ENCODE data around the gene FAM174C. TPM values are rescaled to one million over a fixed set of nuclear protein-coding genes. Genes with fewer than 3 reads are reported as not detected.

FAM174C gene
- total and polyA plus RNA-seq, 10 of the 15 experiments (the other 5 are each of a cell fraction or from before 2014, with no cell fraction given): 0.89 to 94.6 (median 43.6) TPM

DNA sequence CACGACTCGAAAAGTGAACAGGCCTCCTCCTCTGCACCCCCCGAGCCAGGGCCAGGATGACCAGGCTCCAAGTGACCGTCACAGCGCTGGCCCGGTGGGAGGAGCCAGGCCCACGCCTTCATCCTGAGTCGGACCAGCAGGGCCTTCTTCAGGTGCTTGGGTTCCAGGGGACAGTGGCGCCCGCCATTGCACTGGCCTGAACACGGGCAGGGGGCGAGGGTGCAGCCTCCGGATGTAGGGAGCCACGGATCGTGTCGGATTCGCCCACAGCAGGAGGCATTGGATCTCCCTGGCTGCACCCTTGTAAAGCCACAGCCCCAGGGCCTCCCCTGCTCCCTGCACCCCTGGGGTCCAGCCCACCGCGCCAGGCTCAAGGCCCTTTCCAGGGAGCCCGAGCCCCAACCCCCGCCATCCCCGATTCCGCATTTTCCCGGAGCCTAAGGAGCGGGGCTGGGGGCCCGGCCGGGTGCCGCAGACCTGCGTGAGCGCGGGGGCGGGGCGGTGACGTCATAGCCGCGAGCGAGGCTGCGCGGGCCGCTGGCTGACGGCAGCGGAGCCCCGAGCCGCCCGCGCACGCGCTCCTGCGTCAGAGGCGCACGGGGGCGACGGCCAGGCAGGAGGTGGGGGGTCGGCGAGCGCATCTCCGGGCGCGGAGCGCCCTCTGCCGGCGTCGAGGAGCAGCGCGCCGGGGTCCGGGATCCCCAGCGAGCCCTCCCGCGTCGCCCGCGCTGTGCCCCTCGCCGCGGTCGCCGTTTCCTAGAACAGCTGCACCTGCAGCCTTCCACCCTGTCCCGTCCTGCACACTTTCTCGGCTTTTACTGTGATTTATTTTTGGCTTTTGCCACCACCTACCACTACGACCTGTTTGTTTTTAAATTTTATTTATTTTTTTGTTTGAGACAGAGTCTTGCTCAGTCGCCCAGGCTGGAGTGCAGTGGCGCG, 35.3 kb upstream of the FAM174C start (continued):
- TF ChIP-seq SMARCA5 (IDR thresholded peaks at IDR 0.05) (peak; percentile 86; the same call in 1 of the 2 replicates), NR2C1 (IDR thresholded peaks at IDR 0.05) (peak; percentile 45; the same call in 1 of the 2 replicates), IKZF1 (conservative IDR thresholded peaks at IDR 0.05) (peak; percentile 97), RAD21 (IDR thresholded peaks at IDR 0.05; ENCODE audit: insufficient read depth, low read depth, low read length) (peak; percentile 77), EGR1 (IDR thresholded peaks at IDR 0.05; ENCODE audit: borderline replicate concordance in 1 of 2, low read depth in 2 of 2, low read length in 2 of 2) (peak; percentile 53 to 96), MYC (IDR thresholded peaks at IDR 0.05; ENCODE audit: insufficient read depth, insufficient read length, insufficient replicate concordance, low read length, severe bottlenecking) (no peak), MXI1 (IDR thresholded peaks at IDR 0.05; ENCODE audit: low read depth, low read length) (no peak; the same call in 1 of the 2 replicates), STAT3 (IDR thresholded peaks at IDR 0.05; ENCODE audit: low read depth, low read length) (no peak), ESRRA (IDR thresholded peaks at IDR 0.05; ENCODE audit: low read length) (peak; percentile 86; the same call in 1 of the 2 replicates), NBN (IDR thresholded peaks at IDR 0.05) (no peak), CREB1 (IDR thresholded peaks at IDR 0.05; ENCODE audit: low read depth) (peak; percentile 95), ETV6 (conservative IDR thresholded peaks at IDR 0.05 in 1 of 2, IDR thresholded peaks at IDR 0.05 in 1 of 2; ENCODE audit: borderline replicate concordance in 1 of 2, low read depth in 1 of 2) (no peak), HCFC1 (IDR thresholded peaks at IDR 0.05; ENCODE audit: low read length) (peak; percentile 42), NRF1 (conservative IDR thresholded peaks at IDR 0.05; ENCODE audit: low read depth, low read length) (peak; percentile 82), SMC3 (IDR thresholded peaks at IDR 0.05; ENCODE audit: borderline replicate concordance, low read length) (peak; percentile 55), ATF7 (IDR thresholded peaks at IDR 0.05; ENCODE audit: low read depth) (peak; percentile 73), ZNF24 (IDR thresholded peaks at IDR 0.05) (0 out of 2 replicates have a peak, but pooled peaks have one; percentile 58), DPF2 (IDR thresholded peaks at IDR 0.05) (peak; percentile 93), PAX5 (IDR thresholded peaks at IDR 0.05; ENCODE audit: borderline replicate concordance, low read depth, low read length) (peak; percentile 47; the same call in 1 of the 2 replicates), MTA2 (IDR thresholded peaks at IDR 0.05; ENCODE audit: low read depth) (no peak)
- TF ChIP-seq, protein P1, sequence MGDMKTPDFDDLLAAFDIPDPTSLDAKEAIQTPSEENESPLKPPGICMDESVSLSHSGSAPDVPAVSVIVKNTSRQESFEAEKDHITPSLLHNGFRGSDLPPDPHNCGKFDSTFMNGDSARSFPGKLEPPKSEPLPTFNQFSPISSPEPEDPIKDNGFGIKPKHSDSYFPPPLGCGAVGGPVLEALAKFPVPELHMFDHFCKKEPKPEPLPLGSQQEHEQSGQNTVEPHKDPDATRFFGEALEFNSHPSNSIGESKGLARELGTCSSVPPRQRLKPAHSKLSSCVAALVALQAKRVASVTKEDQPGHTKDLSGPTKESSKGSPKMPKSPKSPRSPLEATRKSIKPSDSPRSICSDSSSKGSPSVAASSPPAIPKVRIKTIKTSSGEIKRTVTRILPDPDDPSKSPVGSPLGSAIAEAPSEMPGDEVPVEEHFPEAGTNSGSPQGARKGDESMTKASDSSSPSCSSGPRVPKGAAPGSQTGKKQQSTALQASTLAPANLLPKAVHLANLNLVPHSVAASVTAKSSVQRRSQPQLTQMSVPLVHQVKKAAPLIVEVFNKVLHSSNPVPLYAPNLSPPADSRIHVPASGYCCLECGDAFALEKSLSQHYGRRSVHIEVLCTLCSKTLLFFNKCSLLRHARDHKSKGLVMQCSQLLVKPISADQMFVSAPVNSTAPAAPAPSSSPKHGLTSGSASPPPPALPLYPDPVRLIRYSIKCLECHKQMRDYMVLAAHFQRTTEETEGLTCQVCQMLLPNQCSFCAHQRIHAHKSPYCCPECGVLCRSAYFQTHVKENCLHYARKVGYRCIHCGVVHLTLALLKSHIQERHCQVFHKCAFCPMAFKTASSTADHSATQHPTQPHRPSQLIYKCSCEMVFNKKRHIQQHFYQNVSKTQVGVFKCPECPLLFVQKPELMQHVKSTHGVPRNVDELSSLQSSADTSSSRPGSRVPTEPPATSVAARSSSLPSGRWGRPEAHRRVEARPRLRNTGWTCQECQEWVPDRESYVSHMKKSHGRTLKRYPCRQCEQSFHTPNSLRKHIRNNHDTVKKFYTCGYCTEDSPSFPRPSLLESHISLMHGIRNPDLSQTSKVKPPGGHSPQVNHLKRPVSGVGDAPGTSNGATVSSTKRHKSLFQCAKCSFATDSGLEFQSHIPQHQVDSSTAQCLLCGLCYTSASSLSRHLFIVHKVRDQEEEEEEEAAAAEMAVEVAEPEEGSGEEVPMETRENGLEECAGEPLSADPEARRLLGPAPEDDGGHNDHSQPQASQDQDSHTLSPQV (IDR thresholded peaks at IDR 0.05): peak; percentile 88
- TF ChIP-seq, protein P2, sequence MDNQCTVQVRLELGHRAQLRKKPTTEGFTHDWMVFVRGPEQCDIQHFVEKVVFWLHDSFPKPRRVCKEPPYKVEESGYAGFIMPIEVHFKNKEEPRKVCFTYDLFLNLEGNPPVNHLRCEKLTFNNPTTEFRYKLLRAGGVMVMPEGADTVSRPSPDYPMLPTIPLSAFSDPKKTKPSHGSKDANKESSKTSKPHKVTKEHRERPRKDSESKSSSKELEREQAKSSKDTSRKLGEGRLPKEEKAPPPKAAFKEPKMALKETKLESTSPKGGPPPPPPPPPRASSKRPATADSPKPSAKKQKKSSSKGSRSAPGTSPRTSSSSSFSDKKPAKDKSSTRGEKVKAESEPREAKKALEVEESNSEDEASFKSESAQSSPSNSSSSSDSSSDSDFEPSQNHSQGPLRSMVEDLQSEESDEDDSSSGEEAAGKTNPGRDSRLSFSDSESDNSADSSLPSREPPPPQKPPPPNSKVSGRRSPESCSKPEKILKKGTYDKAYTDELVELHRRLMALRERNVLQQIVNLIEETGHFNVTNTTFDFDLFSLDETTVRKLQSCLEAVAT (IDR thresholded peaks at IDR 0.05): no peak
- TF ChIP-seq, protein P3, sequence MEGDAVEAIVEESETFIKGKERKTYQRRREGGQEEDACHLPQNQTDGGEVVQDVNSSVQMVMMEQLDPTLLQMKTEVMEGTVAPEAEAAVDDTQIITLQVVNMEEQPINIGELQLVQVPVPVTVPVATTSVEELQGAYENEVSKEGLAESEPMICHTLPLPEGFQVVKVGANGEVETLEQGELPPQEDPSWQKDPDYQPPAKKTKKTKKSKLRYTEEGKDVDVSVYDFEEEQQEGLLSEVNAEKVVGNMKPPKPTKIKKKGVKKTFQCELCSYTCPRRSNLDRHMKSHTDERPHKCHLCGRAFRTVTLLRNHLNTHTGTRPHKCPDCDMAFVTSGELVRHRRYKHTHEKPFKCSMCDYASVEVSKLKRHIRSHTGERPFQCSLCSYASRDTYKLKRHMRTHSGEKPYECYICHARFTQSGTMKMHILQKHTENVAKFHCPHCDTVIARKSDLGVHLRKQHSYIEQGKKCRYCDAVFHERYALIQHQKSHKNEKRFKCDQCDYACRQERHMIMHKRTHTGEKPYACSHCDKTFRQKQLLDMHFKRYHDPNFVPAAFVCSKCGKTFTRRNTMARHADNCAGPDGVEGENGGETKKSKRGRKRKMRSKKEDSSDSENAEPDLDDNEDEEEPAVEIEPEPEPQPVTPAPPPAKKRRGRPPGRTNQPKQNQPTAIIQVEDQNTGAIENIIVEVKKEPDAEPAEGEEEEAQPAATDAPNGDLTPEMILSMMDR (IDR thresholded peaks at IDR 0.05 in 2 of 3, conservative IDR thresholded peaks at IDR 0.05 in 1 of 3; ENCODE audit: control insufficient read depth in 2 of 3, extremely low read depth in 1 of 3, insufficient read depth in 1 of 3, low read depth in 3 of 3, low read length in 3 of 3): peak; percentile 63 to 94 (median 72); a peak in 5 of 6 replicates

All from GM12878 (cell line).